K562 (cell line): ENCODE measurements around the gene PRSS35.

Experiments used
- BDP1 ChIP-seq: IDR thresholded peaks from 3 replicates; pipeline ENCODE4 v1.6.1; 2011; ENCODE audit not compliant: insufficient read length, insufficient read depth
- CHD1 ChIP-seq: fragments of 200-600 bp; sonication (generic); IDR thresholded peaks from one replicate; pipeline ENCODE4 v1.6.1; 2012; ENCODE audit warnings: mild to moderate bottlenecking, moderate library complexity, low read length, inconsistent platforms
- ELF1 ChIP-seq: fragments of 200-800 bp; sonication (Bioruptor generic); IDR thresholded peaks from 2 replicates; pipeline ENCODE4 v1.6.1; 2016; ENCODE audit warnings: missing genetic modification characterization, missing compliant biosample characterization
- POLR2A ChIP-seq: fragments of 450-650 bp; conservative IDR thresholded peaks from 2 replicates; pipeline ENCODE4 v1.6.1; 2016
- PRMT5 ChIP-seq: sonication (generic); formaldehyde crosslinking; IDR thresholded peaks from 2 replicates; pipeline ENCODE4 v1.5.0; 2020; ENCODE audit warnings: missing genetic modification reagents
- RAD51 ChIP-seq: fragments of 450-650 bp; IDR thresholded peaks from 2 replicates; pipeline ENCODE4 v1.7.1; 2016; ENCODE audit warnings: low read depth, mild to moderate bottlenecking, borderline replicate concordance
- RBM17 ChIP-seq: fragments of 200-400 bp; formaldehyde crosslinking; IDR thresholded peaks from 2 replicates; pipeline ENCODE4 v1.6.1; 2017; ENCODE audit warnings: low read depth, mild to moderate bottlenecking, low read length, borderline replicate concordance
- SMAD3 ChIP-seq: fragments of 450-650 bp; formaldehyde crosslinking; conservative IDR thresholded peaks from 2 replicates; pipeline ENCODE4 v1.4.0; 2020; ENCODE audit warnings: mild to moderate bottlenecking
- TF ChIP-seq, protein P1 (sequence below): IDR thresholded peaks from 2 replicates; pipeline ENCODE4 v1.6.1; 2016; ENCODE audit warnings: missing genetic modification characterization, missing compliant biosample characterization
- TF ChIP-seq, protein P2 (sequence below), 3 experiments: IDR thresholded peaks in 2 of 3; conservative IDR thresholded peaks in 1 of 3; 2 replicates each; pipeline ENCODE4 v1.5.1; 2011 to 2012; ENCODE audit warnings: low read length in 3 of 3, mild to moderate bottlenecking in 3 of 3, control low read depth in 2 of 3, improper control_type of control experiment in 1 of 3, inconsistent platforms in 1 of 3, low read depth in 1 of 3, mixed read lengths in 1 of 3, moderate library complexity in 1 of 3; ENCODE audit not compliant: insufficient read depth in 2 of 3
- TF ChIP-seq, protein P3 (sequence below): fragments of 150-350 bp; conservative IDR thresholded peaks from 2 replicates; pipeline ENCODE4 v1.6.1; 2014; ENCODE audit warnings: low read length
- TF ChIP-seq, protein P4 (sequence below): fragments of 250-450 bp; sonication (Bioruptor Pico); IDR thresholded peaks from 2 replicates; pipeline ENCODE4 v1.8.0; 2022; ENCODE audit warnings: moderate library complexity, mild to moderate bottlenecking, inconsistent platforms

DNA sequence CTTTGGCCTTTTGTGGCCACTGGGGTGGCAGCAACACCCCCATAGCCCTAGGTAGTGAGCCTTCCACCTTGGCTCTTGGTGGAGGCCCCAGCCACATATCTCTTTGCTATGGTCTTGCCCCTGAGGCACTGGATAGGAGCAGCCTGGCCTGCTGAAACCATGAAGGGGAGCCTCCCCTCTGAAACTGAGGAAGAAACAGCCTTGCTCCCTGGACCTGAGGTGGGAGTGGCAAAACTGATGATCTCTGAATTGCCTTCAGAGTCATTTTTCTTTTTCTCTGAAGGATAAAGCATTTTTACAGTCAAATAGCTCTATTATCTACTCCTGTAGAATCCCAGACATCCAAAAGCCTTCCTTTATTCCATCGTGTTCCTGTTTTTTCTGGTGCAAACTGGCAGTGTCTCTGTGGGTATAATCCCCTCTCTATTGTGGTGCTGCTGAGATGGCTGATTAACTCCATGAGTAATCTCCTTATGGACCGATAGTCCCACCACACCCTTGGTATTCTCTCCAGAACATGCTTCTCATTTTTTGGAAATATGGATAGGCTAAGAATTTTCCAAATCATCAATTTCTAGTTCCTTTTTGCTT lies 22.0 kb upstream of the PRSS35 start:
- no peak for TF ChIP-seq BDP1
- TF ChIP-seq, protein P1, sequence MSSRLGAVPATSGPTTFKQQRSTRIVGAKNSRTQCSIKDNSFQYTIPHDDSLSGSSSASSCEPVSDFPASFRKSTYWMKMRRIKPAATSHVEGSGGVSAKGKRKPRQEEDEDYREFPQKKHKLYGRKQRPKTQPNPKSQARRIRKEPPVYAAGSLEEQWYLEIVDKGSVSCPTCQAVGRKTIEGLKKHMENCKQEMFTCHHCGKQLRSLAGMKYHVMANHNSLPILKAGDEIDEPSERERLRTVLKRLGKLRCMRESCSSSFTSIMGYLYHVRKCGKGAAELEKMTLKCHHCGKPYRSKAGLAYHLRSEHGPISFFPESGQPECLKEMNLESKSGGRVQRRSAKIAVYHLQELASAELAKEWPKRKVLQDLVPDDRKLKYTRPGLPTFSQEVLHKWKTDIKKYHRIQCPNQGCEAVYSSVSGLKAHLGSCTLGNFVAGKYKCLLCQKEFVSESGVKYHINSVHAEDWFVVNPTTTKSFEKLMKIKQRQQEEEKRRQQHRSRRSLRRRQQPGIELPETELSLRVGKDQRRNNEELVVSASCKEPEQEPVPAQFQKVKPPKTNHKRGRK (tag): no peak
- no peak for TF ChIP-seq POLR2A
- no peak for TF ChIP-seq PRMT5 (CRISPR knock-in tag)
- TF ChIP-seq, protein P2, sequence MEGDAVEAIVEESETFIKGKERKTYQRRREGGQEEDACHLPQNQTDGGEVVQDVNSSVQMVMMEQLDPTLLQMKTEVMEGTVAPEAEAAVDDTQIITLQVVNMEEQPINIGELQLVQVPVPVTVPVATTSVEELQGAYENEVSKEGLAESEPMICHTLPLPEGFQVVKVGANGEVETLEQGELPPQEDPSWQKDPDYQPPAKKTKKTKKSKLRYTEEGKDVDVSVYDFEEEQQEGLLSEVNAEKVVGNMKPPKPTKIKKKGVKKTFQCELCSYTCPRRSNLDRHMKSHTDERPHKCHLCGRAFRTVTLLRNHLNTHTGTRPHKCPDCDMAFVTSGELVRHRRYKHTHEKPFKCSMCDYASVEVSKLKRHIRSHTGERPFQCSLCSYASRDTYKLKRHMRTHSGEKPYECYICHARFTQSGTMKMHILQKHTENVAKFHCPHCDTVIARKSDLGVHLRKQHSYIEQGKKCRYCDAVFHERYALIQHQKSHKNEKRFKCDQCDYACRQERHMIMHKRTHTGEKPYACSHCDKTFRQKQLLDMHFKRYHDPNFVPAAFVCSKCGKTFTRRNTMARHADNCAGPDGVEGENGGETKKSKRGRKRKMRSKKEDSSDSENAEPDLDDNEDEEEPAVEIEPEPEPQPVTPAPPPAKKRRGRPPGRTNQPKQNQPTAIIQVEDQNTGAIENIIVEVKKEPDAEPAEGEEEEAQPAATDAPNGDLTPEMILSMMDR (IDR thresholded peaks at IDR 0.05 in 2 of 3, conservative IDR thresholded peaks at IDR 0.05 in 1 of 3; ENCODE audit: insufficient read depth in 2 of 3, low read depth in 1 of 3, low read length in 3 of 3): no peak
- no peak for TF ChIP-seq RBM17
- TF ChIP-seq ELF1 (tag): no peak
- no peak for TF ChIP-seq SMAD3
- TF ChIP-seq, protein P3, sequence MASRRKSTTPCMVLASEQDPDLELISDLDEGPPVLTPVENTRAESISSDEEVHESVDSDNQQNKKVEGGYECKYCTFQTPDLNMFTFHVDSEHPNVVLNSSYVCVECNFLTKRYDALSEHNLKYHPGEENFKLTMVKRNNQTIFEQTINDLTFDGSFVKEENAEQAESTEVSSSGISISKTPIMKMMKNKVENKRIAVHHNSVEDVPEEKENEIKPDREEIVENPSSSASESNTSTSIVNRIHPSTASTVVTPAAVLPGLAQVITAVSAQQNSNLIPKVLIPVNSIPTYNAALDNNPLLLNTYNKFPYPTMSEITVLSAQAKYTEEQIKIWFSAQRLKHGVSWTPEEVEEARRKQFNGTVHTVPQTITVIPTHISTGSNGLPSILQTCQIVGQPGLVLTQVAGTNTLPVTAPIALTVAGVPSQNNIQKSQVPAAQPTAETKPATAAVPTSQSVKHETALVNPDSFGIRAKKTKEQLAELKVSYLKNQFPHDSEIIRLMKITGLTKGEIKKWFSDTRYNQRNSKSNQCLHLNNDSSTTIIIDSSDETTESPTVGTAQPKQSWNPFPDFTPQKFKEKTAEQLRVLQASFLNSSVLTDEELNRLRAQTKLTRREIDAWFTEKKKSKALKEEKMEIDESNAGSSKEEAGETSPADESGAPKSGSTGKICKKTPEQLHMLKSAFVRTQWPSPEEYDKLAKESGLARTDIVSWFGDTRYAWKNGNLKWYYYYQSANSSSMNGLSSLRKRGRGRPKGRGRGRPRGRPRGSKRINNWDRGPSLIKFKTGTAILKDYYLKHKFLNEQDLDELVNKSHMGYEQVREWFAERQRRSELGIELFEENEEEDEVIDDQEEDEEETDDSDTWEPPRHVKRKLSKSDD: no peak
- TF ChIP-seq, protein P4, sequence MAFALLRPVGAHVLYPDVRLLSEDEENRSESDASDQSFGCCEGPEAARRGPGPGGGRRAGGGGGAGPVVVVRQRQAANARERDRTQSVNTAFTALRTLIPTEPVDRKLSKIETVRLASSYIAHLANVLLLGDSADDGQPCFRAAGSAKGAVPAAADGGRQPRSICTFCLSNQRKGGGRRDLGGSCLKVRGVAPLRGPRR (CRISPR knock-in tag): no peak
- TF ChIP-seq RAD51: no peak
- no peak for TF ChIP-seq CHD1
